ENCODE measurements around the gene TACSTD2. TPM values are rescaled to one million over a fixed set of nuclear protein-coding genes. Genes with fewer than 3 reads are reported as not detected.
"Not testable (repeated sequence)": the region's sequence is repeated elsewhere in the genome, so short reads cannot be mapped to it uniquely, and the experiment has no call there.

TACSTD2 gene
- total and polyA plus RNA-seq, 12 donors, result 0.22 to 2.5 (median 0.92) TPM; not detected in 1

GRCh38 chr1:58551186-58552140, 25.6 kb downstream of the TACSTD2 start:
- no peaks in the 10 kb centered on the region for H3K36me3 ChIP-seq (replicated peaks in 1 of 2)
- no peak for DNase-seq
- no peaks in the 10 kb centered on the region for H3K9me3 ChIP-seq (replicated peaks in 1 of 3)
- peaks cover 6% of the 10 kb centered on the region for H3K27me3 ChIP-seq
- H3K27ac ChIP-seq, result no peak overlapping the region
- H3K4me1 ChIP-seq (replicated peaks in 1 of 2), result no peaks in the 10 kb centered on the region
- H3K4me3 ChIP-seq, result no peak overlapping the region
- WGBS, 4 donors, result 68 to 79% (median 73%) methylated on average over 8 to 9 of the region's 9 CpGs
- intact Hi-C loops (cut with DNase I), result no loop called here
- TF ChIP-seq POLR2A (IDR thresholded peaks at IDR 0.05) (no peak), CTCF (IDR thresholded peaks at IDR 0.05) (no peak)

- not testable (repeated sequence) for H3K27me3 ChIP-seq; H3K27ac ChIP-seq; H3K9me3 ChIP-seq (replicated peaks in 1 of 3); H3K36me3 ChIP-seq (replicated peaks in 1 of 2); H3K4me3 ChIP-seq; H3K4me1 ChIP-seq (replicated peaks in 1 of 2); DNase-seq
- intact Hi-C loops (cut with DNase I), result loop anchor here in 1 of 2 donors (10.0 kb wide), 1 partner anchor 106 kb away; no protein-coding TSS in a partner anchor
- WGBS, 4 donors, result 30 to 48% (median 33%) methylated on average over 6 of the region's 6 CpGs
Observed at GRCh38 chr1:58549291-58549690, 27.8 kb downstream of the TACSTD2 start.

GRCh38 chr1:58548371-58548770, 28.7 kb downstream of the TACSTD2 start:
- intact Hi-C loops (cut with DNase I), result loop anchor here in 1 of 2 donors (10.0 kb wide), 1 partner anchor 106 kb away; no protein-coding TSS in a partner anchor
- TF ChIP-seq CTCF (IDR thresholded peaks at IDR 0.05), result no peak
- no peak for TF ChIP-seq POLR2A (IDR thresholded peaks at IDR 0.05)
- Histone ChIP-seq H3K27ac (no peak overlapping the region), H3K9me3 (replicated peaks in 1 of 3) (no peaks in the 10 kb centered on the region), H3K4me1 (replicated peaks in 1 of 2) (peaks cover 8 to 9% of the 10 kb centered on the region in 2 donors), H3K27me3 (no peaks in the 10 kb centered on the region), H3K4me3 (no peak overlapping the region), H3K36me3 (replicated peaks in 1 of 2) (no peaks in the 10 kb centered on the region)
- WGBS, 4 donors, result 88 to 94% (median 91%) methylated on average over 2 of the region's 2 CpGs
- DNase-seq, result no peak

GRCh38 chr1:58546520-58547308, 30.3 kb downstream of the TACSTD2 start, which contains the start of gene OMA1:
Gene OMA1 (minus strand): TSS chr1:58546726. CDS start chr1:58539294, 7,432 bp downstream.
- Histone ChIP-seq H3K9me3 (replicated peaks in 1 of 3) (no peaks in the 10 kb centered on the region), H3K4me1 (replicated peaks in 1 of 2) (peaks cover 9 to 13% of the 10 kb centered on the region in 2 donors), H3K27me3 (no peaks in the 10 kb centered on the region), H3K27ac (peak within 1 kb of the TSS; percentile 95 to 100 (median 99)), H3K36me3 (replicated peaks in 1 of 2) (no peaks in the 10 kb centered on the region), H3K4me3 (peak within 1 kb of the TSS in 3 of 4 donors; percentile 5 to 83 (median 79))
- intact Hi-C loops (cut with DNase I), result loop anchor here in 1 of 2 donors (10.0 kb wide), 1 partner anchor 108 kb away; no protein-coding TSS in a partner anchor
- peak; percentile 97 to 99 (median 98) for DNase-seq
- TF ChIP-seq POLR2A (IDR thresholded peaks at IDR 0.05) (peak; percentile 85 to 93), CTCF (IDR thresholded peaks at IDR 0.05) (peak; percentile 96 to 99 (median 98))
- 0 to 2% (median 1%) methylated on average over 22 to 46 of the region's 46 CpGs for WGBS, 4 donors
